ENCODE data around the gene PEX6.

Gene PEX6

DNA sequence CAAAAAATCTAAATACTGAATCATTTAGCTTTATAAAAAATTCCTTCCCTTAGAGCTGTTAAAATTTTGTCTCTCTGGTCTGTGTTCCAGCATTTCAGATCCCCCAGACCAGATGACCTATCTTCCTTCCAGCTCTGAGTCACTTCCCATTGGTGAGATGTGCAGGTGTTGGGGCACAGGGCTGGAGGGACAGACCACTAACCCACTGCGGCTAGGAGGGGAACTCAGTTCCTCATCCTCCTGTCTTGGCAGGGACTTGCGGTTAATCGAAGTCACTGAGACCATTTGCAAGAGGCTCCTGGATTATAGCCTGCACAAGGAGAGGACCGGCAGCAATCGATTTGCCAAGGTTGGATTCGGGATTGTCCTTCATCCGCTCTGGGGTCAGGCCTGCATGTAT is 43.7 kb downstream of the PEX6 start:
- DNase-seq (ENCODE audit: low read depth) = no peak

GRCh38 chr6:42933205-42933604 is 45.8 kb downstream of the PEX6 start:
- no peak for DNase-seq (ENCODE audit: low read depth)

DNA sequence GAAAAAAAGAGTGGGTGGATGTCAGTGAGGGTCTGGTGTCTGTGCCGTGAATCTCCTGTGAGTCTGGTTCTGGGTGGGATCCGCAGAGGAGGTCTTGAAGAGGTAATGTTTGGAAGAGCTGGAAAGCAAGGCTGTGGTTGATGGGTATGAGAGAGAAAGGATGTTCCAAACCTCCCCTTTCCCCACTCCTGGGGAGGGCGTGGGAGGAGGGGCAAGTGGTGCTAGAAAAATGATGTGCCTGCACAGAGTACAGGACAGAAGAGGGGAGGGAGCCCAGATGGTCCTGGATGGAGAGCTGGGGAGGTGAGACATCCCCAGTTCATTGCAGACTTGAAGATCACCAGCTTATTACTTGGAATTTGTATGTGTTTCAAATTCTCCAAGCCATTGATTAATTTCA is 46.6 kb downstream of the PEX6 start:
- DNase-seq (ENCODE audit: low read depth) = no peak

GRCh38 chr6:42929821-42930360 is 49.1 kb downstream of the PEX6 start:
- DNase-seq (ENCODE audit: low read depth) = peak; percentile 50

DNA sequence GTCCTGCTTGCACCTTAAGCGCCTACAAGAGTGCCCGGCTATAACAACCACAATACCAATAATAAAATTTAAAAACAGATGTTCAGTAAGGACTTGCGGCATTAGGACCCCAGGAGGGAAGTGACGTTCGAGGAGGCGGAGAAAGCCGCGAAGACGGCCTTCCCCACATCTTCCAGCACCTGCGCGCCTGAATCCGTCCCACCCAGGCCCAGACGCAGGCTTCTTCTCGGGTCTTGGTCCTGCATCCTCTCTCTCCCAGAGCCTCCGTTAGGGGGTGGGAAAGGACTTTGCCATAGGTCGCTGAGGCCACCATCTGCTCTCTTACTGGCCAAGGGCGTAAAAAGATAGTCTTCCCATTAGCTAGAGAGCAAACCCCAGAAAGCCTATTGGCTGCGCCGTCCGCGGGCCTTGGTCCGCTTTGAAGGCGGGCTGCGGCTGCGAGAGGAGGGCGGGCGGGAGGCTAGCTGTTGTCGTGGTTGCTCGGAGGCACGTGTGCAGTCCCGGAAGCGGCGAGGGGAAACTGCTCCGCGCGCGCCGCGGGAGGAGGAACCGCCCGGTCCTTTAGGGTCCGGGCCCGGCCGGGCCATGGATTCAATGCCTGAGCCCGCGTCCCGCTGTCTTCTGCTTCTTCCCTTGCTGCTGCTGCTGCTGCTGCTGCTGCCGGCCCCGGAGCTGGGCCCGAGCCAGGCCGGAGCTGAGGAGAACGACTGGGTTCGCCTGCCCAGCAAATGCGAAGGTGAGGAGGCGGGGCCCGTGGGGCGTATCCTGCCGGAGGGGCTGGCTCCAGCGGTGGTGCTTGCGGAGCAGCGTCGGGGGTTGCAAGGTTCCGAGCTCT is 49.8 kb downstream of the PEX6 start, which contains the start of gene CNPY3:
TSS of gene CNPY3 (plus strand) at position 495 of the 835 bp plus-strand sequence. CDS start at position 586, 91 bp downstream.
- DNase-seq (ENCODE audit: low read depth) = peak; percentile 94

GRCh38 chr6:42925248-42925857 is 53.6 kb downstream of the PEX6 start:
- DNase-seq (ENCODE audit: low read depth) = no peak

DNA sequence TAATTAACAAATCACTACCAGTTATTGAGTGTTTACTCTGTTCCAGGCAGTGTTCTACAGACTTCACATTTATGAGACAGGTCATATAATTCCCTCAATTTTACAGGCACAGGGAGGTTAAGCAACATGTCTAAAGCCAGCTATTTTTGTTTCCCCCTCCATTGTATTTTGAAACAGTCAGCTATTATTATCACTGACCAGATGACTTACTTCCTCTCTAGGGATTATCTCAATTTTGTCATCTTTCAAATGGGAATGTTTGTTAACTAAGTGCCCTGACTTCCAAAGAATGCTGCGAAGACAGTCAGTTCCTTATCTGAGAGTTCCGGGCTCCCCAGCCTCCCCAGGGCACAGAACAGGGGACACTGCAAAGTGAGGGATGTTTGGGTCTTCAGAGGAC is 55.3 kb downstream of the PEX6 start:
- DNase-seq (ENCODE audit: low read depth) = no peak

DNA sequence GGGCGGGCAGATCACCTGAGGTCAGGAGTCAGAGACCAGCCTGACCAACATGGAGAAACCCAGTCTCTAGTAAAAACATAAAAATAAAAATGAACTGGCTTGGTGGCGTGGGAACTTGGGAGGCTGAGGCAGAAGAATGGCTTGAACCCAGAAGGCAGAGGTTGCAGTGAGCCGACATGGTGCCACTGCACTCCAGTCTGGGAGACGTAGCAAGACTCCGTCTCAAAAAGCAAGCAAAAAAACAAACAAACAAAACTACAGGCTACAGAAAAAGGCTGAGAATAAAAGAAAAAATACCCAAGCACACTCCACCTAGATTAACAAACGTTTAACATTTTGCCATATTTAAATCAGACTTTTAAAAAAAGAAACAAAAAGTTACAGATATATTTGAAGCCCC is 57.2 kb downstream of the PEX6 start:
- no peak for DNase-seq (ENCODE audit: low read depth)

DNA sequence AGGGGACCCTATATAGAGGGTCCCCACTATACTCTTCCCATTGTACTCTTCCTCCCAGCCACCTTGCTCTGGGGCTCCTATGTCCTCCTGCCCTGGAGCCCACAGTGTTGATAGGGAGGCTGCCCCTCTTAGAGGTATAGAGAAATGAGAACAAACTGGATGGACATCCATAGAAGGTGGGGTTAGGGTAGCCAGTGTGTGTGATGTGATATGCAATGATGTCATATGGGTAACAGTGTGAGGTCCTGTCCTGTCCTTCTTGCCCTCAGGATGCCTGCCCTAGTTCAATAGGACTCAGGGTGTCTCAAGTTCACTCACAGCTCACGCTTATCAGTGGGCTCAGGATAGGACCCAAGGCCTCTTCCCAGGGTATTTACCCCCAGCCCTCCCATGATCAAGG is 62.7 kb downstream of the PEX6 start:
- no peak for DNase-seq (ENCODE audit: low read depth)

DNA sequence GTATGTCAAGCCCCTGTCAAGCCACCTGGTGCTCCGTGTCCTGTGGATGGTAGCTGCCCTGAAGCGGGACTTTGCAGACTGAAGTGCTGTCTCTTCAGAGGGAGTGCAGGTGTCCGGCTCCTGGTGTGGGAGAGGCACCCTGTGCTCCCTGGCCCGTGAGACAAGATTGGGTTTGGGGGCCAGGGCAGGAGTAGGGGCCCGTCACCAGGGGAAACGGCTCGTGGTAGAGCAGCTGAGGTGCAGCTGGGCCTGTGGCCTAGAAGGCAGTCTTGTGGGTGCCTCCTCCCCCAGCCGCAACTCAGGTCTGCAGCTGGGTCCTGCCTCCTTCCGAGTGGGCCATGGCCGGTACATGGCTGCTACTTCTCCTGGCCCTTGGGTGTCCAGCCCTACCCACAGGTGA is 63.2 kb downstream of the PEX6 start, which contains the start of gene PTCRA:
TSS of gene PTCRA (plus strand) at position 322 of the 400 bp plus-strand sequence. CDS start at position 339, 17 bp downstream.
- no peak for DNase-seq (ENCODE audit: low read depth)

DNA sequence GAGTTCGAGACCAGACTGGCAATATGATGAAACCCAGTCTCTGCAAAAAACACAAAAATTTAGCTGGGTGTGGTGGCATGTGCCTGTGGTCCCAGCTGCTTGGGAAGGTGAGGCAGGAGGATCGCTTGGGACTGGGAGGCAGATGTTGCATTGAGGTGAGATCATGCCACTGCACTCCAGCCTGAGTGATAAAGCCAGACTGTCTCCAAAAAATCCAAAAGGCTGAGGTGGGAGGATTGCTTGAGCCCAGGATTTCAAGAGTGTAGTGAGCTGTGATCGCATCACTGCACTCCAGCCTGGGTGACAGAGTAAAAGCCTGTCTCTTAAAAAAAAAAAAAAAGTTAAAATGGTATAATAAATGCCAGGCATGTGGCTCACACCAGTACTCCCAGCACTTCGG is 64.4 kb downstream of the PEX6 start:
- no peak for DNase-seq (ENCODE audit: low read depth)
